D721Med (cell line): ENCODE results near the gene HAUS7.

ENCODE experiments used
- DNase-seq: peaks from one replicate; pipeline ENCODE4 v3.0.0; 2011; ENCODE audit warnings: low spot score; ENCODE audit not compliant: insufficient read length
- FAIRE-seq: peaks from 2 replicates; lab custom pipeline; 2011; peaks lifted over from hg19 to GRCh38; lab: Jason Lieb, UNC
- CTCF ChIP-seq: IDR thresholded peaks from 2 replicates; pipeline ENCODE4 v1.5.1; 2012; ENCODE audit warnings: mild to moderate bottlenecking, control low read depth; ENCODE audit not compliant: insufficient read depth; ENCODE audit errors: missing control alignments

Gene HAUS7

DNA sequence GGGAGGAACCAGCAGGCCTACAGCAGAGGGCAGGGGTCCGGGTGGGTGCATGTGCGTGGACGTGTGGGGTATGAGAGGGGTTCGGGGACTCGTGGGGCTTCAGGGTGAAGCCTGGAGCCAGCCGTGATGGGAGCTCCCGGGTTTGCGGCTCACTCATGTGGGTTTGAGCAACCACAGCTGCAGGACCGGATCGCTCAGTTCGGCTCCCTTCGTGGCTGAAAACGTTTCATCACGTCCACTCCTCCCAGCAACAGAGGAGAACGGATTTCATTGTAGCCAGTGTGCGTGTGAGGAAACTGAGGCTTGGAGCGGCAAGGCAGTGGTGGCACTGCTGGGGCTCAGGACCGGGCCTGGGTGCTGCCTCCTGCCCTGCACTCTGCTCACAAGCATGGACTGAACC lies 35.0 kb upstream of the HAUS7 start:
- FAIRE-seq (no peak), DNase-seq (no peak)
- TF ChIP-seq CTCF, result no peak

- FAIRE-seq, result no peak
- no peak for DNase-seq
- no peak for TF ChIP-seq CTCF
These were observed 34.2 kb upstream of the HAUS7 start for GRCh38 chrX:153504445-153505016.

GRCh38 chrX:153502796-153503195 lies 32.4 kb upstream of the HAUS7 start:
- TF ChIP-seq CTCF, result no peak
- DNase-seq (no peak), FAIRE-seq (no peak)

DNA sequence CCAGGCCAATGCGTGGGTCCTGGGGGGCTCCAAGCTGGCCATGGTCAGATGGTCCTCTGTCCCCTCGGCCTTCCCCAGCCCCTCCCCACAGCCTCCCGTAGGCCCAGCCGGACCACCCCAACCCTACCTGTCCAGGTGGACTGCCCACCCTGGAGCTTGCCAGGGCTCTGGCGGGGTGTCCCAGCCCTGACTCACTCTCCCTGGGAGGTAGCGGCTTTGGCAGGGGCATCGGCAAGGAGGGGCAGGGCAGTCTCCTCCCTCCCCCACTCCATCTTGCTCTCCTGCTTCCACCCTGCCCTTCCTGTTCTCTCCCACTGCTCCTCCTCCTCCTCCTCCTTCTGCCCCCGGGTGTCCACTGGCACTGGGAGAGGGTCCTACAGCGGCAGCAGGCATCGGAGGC lies 31.8 kb upstream of the HAUS7 start:
- FAIRE-seq (no peak), DNase-seq (no peak)
- TF ChIP-seq CTCF, result no peak

GRCh38 chrX:153501530-153501929 lies 31.2 kb upstream of the HAUS7 start:
- no peak for TF ChIP-seq CTCF
- DNase-seq (no peak), FAIRE-seq (no peak)

- TF ChIP-seq CTCF, result no peak
- FAIRE-seq (no peak), DNase-seq (no peak)
These were observed 30.4 kb upstream of the HAUS7 start for GRCh38 chrX:153500676-153501280.

DNA sequence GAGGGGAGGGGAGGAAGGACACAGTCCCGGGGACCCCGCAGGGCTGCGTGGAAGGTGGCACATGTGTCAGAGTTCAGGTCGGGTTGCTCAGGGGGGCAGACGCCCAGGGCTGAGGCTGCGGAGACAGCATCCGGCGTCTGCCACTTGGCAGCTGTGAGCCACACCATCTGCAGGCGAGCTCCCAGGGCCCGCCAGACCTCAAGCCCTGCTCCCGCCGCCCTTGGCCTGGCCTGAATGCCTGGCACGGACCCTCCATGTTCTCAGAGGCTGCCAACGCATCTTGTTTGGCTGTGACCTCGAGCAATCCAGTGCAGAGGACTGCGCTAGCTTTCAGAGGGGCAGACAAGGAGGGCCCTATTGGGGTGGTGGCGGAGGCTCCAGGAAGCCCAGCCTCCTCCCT lies 29.5 kb upstream of the HAUS7 start:
- no peak for FAIRE-seq
- no peak for TF ChIP-seq CTCF
- no peak for DNase-seq
